PFSK-1 (cell line): Measurements from ENCODE around the gene BRCC3.

ENCODE experiments used
- FOXP2 ChIP-seq: optimal IDR thresholded peaks from 2 replicates; pipeline ENCODE3; 2011; ENCODE audit warnings: borderline replicate concordance, control low read depth, inconsistent platforms; ENCODE audit not compliant: insufficient read depth; ENCODE audit errors: extremely low read length, extremely low read depth
- POLR2AphosphoS5 ChIP-seq: IDR thresholded peaks from 2 replicates; pipeline ENCODE4 v1.6.1; 2012; ENCODE audit warnings: low read depth, mild to moderate bottlenecking, control low read depth, low read length, moderate library complexity
- REST ChIP-seq, 2 experiments: IDR thresholded peaks; 2 replicates each; pipeline versions ENCODE4 v1.6.1 to v1.8.0; 2011 to 2012; ENCODE audit warnings: low read depth in 2 of 2, low read length in 2 of 2, control low read depth in 1 of 2, inconsistent platforms in 1 of 2, mild to moderate bottlenecking in 1 of 2, moderate library complexity in 1 of 2; ENCODE audit not compliant: insufficient read depth in 1 of 2
- SIN3A ChIP-seq: IDR thresholded peaks from 2 replicates; pipeline ENCODE4 v1.6.1; 2012; ENCODE audit warnings: mild to moderate bottlenecking, low read length, moderate library complexity, borderline replicate concordance; ENCODE audit not compliant: insufficient read depth
- TAF1 ChIP-seq: IDR thresholded peaks from 2 replicates; pipeline ENCODE4 v1.6.1; 2012; ENCODE audit warnings: low read length, control low read depth, borderline replicate concordance; ENCODE audit not compliant: insufficient read depth

BRCC3 gene

GRCh38 chrX:155035688-155036087 is 35.6 kb upstream of the BRCC3 start:
- no peak for TF ChIP-seq SIN3A
- TF ChIP-seq POLR2AphosphoS5: no peak

DNA sequence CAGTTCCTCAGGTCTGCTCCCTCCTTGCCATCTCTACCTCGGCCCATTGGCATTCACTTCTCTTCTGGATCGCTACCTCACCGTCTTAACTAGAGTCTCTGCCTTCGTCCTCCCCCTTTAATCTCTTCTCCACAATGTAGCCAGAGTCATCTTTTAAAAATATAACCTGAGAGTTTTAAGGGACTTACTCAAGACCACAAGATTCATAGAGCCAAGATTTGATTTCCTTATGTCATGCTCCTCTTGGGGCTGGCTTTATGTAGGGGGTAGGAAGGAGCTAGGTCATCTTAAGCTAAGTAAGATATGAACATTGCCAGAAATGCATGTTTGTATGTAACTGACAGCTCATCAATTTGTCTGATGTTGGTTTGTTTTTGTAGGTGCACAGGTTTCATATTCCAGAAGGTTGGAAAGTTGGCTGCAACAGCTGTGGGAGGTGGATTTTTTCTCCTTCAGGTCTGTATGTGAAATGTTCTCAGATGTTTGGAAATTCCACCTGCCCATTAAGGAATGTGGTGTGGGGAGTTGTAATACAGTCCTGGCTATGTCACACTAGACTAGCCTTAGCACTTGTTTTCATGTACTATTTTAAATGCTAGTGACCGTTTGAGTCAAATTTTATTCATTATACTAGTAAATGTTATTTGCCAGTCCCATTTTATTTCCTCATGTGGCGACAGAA is 25.0 kb upstream of the BRCC3 start:
- TF ChIP-seq FOXP2: no peak

DNA sequence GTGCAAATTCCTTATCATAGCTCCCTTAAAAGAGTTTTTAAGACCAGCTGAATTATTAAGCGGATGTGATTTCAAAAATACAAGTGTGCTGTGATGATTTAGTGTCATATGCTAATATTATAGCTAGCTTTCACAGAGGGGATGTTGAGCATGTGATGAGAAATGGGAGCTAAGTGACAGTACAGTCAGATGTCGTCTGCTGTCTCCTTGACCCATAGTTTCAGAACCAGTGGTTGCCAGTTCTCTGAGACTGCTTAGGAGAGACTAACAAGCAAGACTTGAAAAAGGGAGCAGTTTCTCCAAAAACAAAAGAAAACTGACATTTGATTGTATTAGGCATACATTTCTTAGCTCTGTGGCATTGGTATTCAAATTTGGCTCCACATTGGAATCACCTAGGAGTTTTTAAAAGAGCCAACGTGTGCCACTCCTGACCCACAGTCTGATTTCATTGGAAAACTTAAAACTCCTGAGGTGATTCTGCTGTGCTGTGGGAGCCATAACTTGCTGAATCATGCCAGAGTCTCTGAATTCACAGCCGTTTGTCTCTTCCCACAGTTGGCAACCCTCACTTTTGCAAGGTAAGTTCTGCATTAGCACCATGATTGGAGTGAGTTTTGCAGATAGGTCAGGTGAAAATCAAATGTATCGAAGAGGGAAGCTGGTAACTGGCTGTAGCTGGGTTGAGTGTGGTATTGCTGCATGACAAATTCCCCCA is 24.3 kb upstream of the BRCC3 start:
- TF ChIP-seq FOXP2 (no peak), REST (IDR thresholded peaks at IDR 0.05; ENCODE audit: insufficient read depth in 1 of 2, low read depth in 2 of 2, low read length in 2 of 2) (no peak), SIN3A (no peak), POLR2AphosphoS5 (no peak), TAF1 (no peak)

DNA sequence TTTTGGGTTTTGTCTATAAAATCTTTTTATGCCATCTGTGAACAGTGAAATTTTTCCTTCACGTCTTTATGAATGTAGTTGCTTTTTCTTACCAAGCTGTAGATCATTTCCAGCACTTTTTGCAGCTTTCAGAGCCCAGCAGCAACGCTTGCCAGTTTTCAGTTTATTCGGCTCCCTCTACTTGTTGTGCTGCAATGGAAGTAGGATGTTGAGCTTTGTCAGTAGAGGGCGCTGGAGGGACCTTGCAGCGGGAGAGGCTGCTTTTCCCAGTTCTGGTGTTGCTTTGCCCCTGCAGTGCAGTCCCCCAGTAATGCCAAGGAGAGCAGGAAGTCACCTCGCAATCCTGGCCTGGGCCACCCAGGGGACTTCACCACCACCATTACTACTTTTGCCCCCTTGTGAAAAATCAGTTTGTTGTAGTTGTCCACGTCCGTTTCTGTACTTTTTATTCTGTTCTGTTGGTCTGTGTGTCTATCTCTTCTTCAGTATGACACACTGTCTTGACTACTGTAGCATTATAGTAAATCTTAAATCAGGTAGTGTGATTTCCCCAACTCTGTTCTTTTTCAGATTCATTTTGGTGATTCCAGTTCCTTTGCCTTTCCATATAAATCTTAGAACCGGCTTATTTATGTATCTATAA is 22.2 kb upstream of the BRCC3 start:
- TF ChIP-seq REST (IDR thresholded peaks at IDR 0.05; ENCODE audit: insufficient read depth in 1 of 2, low read depth in 2 of 2, low read length in 2 of 2): no peak
- TF ChIP-seq SIN3A: no peak
- TF ChIP-seq TAF1: no peak
- no peak for TF ChIP-seq POLR2AphosphoS5
- TF ChIP-seq FOXP2: no peak

DNA sequence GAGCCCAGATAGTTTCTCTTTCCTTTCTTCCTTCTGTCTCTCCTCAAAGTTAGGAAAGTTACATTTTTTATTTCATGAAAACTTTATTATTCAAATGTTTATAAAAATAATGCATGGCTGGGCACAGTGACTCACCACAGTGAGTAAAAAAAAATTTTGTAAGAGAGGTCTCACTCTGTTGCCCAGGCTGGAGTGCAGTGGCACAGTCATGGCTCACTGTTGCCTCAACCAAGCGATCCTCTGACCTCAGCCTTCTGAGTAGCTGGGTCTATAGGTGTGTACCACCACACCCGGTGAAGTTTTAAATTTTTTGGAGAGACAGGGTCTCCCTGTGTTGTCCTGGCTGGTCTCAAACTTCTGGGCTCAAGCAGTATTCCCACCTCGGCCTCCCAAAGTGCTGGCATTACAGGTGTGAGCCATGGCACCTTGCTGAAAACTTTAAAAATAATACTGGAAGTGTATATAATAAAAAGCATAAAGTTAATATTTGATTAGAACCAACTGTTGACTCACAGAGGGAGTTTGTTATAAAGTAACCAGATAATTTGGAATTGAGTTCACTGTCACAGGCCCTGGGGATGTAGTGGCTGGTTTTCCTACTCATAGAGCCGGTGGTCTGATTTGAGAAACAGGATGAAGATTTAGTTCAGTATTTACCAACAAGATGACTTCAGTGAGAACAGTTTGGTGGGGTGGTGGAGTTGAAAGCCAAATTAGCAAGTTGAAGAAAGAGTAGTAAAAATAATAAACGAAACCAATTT is 18.4 kb upstream of the BRCC3 start:
- no peak for TF ChIP-seq FOXP2

GRCh38 chrX:155053656-155054055 is 17.7 kb upstream of the BRCC3 start:
- TF ChIP-seq FOXP2 (no peak), REST (IDR thresholded peaks at IDR 0.05; ENCODE audit: insufficient read depth in 1 of 2, low read depth in 2 of 2, low read length in 2 of 2) (no peak), SIN3A (no peak), POLR2AphosphoS5 (no peak), TAF1 (no peak)
